EH (cell line): Measurements from ENCODE around the gene ZSWIM8.

Source experiments
- DNase-seq: peaks from one replicate; pipeline ENCODE4 v3.0.0-alpha.2; 2015; ENCODE audit warnings: low read depth

Gene ZSWIM8

DNA sequence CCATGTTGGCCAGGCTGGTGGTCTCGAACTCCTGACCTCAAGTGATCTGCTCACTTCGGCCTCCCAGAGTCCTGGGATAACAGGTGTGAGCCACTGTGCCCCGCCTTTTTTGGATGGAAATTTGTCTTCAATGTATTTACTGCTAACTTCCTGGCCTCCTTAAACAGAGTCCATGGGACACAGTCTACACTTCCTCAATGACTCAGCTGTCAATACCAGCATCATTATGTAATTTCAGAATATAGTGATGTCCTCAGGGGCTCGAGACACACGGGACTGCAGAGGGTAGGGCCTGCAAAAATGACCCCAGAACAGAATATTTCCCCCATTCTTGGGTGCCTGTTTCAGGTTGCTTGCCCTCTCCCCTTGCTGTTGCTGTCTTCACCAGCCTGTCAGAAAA lies 57.9 kb downstream of the ZSWIM8 start:
- peak; percentile 38 for DNase-seq

DNA sequence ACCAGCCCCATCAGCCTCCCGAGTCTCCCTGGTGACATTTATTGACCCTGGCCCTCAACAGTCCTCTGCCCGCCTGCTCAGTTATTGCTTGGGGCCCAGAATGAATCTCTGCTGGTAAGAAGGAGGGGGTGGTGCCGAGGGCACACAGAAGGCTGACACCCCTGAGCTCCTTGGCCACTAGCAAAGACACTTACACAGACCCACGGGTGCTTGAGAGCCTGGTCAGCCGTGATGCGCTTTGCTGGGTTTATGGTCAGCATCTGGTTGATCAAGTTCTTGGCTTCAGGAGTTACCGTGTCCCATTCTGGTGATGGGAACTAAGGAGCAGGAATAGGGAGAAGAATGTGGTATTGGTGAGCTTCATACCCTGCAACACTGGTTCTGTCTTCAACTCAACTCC lies 61.6 kb downstream of the ZSWIM8 start:
- DNase-seq, result no peak

DNA sequence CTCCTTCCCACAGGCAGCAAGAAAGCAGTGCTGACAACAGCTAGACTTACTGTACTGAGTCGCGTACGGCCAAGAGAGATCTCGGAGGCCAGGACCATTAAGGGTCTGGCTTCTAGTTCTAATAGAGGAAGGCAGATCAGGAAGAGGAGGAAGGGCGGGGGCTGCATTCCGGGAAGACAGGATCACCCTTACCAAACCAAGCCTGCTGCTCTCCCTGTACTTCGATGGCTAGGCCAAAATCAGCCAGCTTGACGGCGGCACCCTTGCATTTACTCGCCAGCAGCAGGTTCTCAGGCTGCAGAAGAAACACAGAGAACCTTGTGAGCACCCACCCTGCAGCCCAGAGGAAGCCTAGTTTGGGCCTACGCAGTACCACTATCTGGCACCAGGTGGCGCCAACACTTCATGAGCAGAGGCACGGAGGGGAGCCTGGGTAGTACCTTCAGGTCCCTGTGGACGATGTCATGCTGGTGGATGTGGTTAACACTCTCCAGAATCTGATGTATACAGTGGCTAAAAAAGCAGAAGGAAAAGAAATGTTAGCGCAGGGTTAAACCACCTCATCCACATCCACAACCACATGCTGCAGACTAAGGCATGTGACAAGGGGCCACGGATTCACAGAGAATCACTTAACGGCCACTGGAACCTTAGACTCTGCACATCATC lies 63.5 kb downstream of the ZSWIM8 start:
- peak; percentile 85 for DNase-seq

DNA sequence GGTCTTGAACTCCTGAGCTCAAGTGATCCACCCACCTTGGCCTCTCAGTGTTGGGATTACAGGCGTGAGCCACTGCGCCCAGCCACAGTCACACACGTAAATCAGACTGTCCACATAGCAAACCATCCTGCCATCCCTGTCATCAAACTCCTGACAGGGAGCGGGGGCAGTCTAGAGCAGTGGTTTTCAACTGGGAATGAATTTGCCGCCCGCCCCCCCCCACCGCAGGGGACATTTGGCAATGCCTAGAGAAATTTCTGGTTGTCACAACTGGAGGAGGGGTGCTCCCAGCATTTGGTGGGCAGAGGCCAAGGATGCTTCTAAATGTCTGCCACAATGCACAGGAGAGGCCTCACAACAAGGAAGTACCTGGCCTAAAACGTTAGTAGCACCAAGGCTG lies 64.8 kb downstream of the ZSWIM8 start:
- peak; percentile 23 for DNase-seq

DNA sequence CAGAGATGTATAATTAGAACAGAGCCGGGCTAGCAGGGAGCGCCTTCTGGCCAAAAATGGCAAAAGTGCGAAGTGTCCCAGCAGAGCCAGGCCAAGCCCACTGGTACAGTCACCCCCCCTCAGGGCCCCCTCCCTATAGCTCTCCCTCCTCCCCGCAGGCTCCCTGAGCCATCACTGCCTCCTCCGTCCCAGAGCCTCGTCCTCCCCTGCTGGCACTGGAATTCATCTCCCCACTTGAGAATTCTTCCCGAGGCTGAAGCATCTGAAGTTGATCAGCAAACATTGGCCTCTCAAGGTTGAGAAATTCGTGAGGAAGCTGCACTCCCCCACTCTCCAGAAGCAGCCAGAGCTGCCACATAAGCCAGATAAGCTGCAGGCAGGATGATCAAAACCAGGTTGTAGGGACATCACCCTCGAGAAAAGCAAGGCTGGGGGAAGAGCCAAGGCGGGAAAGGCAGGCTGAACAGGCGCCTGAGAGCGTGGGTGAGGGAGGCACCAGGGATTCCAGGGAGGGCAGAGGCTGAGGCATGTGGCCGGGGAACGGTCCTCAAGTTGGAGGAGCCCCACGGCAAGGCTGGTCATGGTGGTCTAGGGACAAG lies 65.6 kb downstream of the ZSWIM8 start:
- DNase-seq, result peak; percentile 99
